HepG2 (cell line): Measurements from ENCODE around the gene PDIA2. TPM values are rescaled to one million over a fixed set of nuclear protein-coding genes. Genes with fewer than 3 reads are reported as not detected.

Experiments
- ATAC-seq: fragments of 200-7000 bp; cut with Tn5 transposase; 3 replicates; pipeline ENCODE4 v1.9.1; 2020; ENCODE audit warnings: mild to moderate bottlenecking, moderate library complexity
- BruUV-seq: library from RNA; stranded (reverse); fragments of 400-500 nt; replicated peaks from 2 replicates; lab custom pipeline; 2021; lab: Mats Ljungman, UMichigan
- CTCF ChIA-PET: fragments of 300-600 bp; formaldehyde crosslinking; extraction: SDS; loops from one replicate; lab custom pipeline; 2021; ENCODE audit warnings: low total read pairs, inconsistent platforms, low intra/inter-chr PET ratio; lab: Yijun Ruan, JAX
- POLR2A ChIA-PET: fragments of 350-600 bp; sonication (Branson Sonifier 250); formaldehyde crosslinking; loops from one replicate; lab custom pipeline; 2020; ENCODE audit warnings: antibody characterized with exemption, inconsistent platforms; lab: Yijun Ruan, JAX
- DNase-seq: peaks from one replicate; pipeline ENCODE4 v3.0.0-alpha.2; 2015; ENCODE audit warnings: low spot score
- FAIRE-seq: peaks from 3 replicates; lab custom pipeline; 2011; peaks lifted over from hg19 to GRCh38; lab: Jason Lieb, UNC
- H2AFZ ChIP-seq: one replicate; pipeline ENCODE4 v1.6.1; 2011; ENCODE audit warnings: low read length, inconsistent platforms
- H3K27ac ChIP-seq: fragments of 300-600 bp; 3 replicates; pipeline ENCODE4 v1.8.0; 2011; ENCODE audit warnings: mixed run types, mild to moderate bottlenecking, mixed read lengths, low read length, inconsistent platforms; ENCODE audit not compliant: insufficient read depth; ENCODE audit errors: extremely low read length
- H3K27me3 ChIP-seq, 2 experiments: fragments of 200-600 bp in 1 of 2; 2 replicates in 1 of 2; 3 replicates in 1 of 2; pipeline versions ENCODE4 v1.6.0 to v1.8.0; 2011; ENCODE audit warnings: low read length in 2 of 2, mild to moderate bottlenecking in 2 of 2, moderate library complexity in 2 of 2, inconsistent platforms in 1 of 2; ENCODE audit not compliant: insufficient read depth in 2 of 2, control insufficient read depth in 1 of 2
- H3K36me3 ChIP-seq, 2 experiments: fragments of 200-600 bp in 1 of 2; replicated peaks in 1 of 2; 2 replicates in 1 of 2; 3 replicates in 1 of 2; pipeline versions ENCODE4 v1.5.1 to v1.8.0; 2011; ENCODE audit warnings: low read length in 2 of 2, inconsistent platforms in 1 of 2; ENCODE audit not compliant: insufficient read depth in 2 of 2, control insufficient read depth in 1 of 2
- H3K4me1 ChIP-seq: 2 replicates; pipeline ENCODE4 v1.5.1; 2012; ENCODE audit warnings: low read length, inconsistent platforms; ENCODE audit not compliant: insufficient read depth
- H3K4me2 ChIP-seq: 2 replicates; pipeline ENCODE4 v1.6.0; 2011; ENCODE audit warnings: low read depth, low read length, inconsistent platforms
- H3K4me3 ChIP-seq, 3 experiments: fragments of 200-600 bp in 1 of 3; sonication (generic), shearing (Covaris generic) in 1 of 3; replicated peaks in 1 of 3; 2 replicates each; pipeline ENCODE4 v1.5.1; 2011 to 2016; ENCODE audit warnings: low read length in 3 of 3, inconsistent platforms in 2 of 3, low read depth in 2 of 3, mild to moderate bottlenecking in 2 of 3, control low read depth in 1 of 3, mixed read lengths in 1 of 3; ENCODE audit not compliant: insufficient read depth in 1 of 3
- H3K79me2 ChIP-seq: one replicate; pipeline ENCODE4 v1.6.1; 2011; ENCODE audit warnings: low read length, inconsistent platforms; ENCODE audit not compliant: insufficient read depth
- H3K9ac ChIP-seq: 2 replicates; pipeline ENCODE4 v1.6.0; 2011; ENCODE audit warnings: mild to moderate bottlenecking, low read depth, low read length, inconsistent platforms; ENCODE audit not compliant: insufficient read depth
- H3K9me3 ChIP-seq: 2 replicates; pipeline ENCODE4 v1.5.1; 2012; ENCODE audit warnings: mild to moderate bottlenecking, low read length
- H4K20me1 ChIP-seq: 2 replicates; pipeline ENCODE4 v1.6.0; 2011; ENCODE audit warnings: inconsistent platforms, mild to moderate bottlenecking, low read length, moderate library complexity; ENCODE audit not compliant: insufficient read depth
- CHD2 ChIP-seq: IDR thresholded peaks from 2 replicates; pipeline ENCODE4 v1.6.1; 2011; ENCODE audit warnings: low read depth, low read length, improper control_type of control experiment
- HIC2 ChIP-seq: sonication (generic); formaldehyde crosslinking; IDR thresholded peaks from 2 replicates; pipeline ENCODE4 v1.9.0; 2022; ENCODE audit warnings: low read depth, missing genetic modification reagents
- HMGXB3 ChIP-seq: sonication (generic); formaldehyde crosslinking; IDR thresholded peaks from 2 replicates; pipeline ENCODE4 v1.4.0; 2020; ENCODE audit warnings: missing genetic modification reagents, borderline replicate concordance
- HNRNPK ChIP-seq: fragments of 200-400 bp; formaldehyde crosslinking; IDR thresholded peaks from 2 replicates; pipeline ENCODE4 v1.6.1; 2018; ENCODE audit warnings: low read length, low read depth, moderate library complexity, mild to moderate bottlenecking; ENCODE audit not compliant: poor library complexity, severe bottlenecking
- KLF12 ChIP-seq: sonication (generic); formaldehyde crosslinking; IDR thresholded peaks from 2 replicates; pipeline ENCODE4 v1.4.0; 2020; ENCODE audit warnings: missing genetic modification reagents, borderline replicate concordance
- NCOR1 ChIP-seq: fragments of 200-600 bp; sonication (generic); IDR thresholded peaks from 2 replicates; pipeline ENCODE4 v1.7.0; 2017; ENCODE audit warnings: antibody characterized with exemption, low read length, borderline replicate concordance
- NFATC3 ChIP-seq: sonication (generic); formaldehyde crosslinking; IDR thresholded peaks from 2 replicates; pipeline ENCODE4 v1.5.1; 2020; ENCODE audit warnings: mild to moderate bottlenecking, missing genetic modification reagents
- PHB2 ChIP-seq: fragments of 450-650 bp; IDR thresholded peaks from 2 replicates; pipeline ENCODE4 v1.6.1; 2018; ENCODE audit not compliant: partially characterized antibody
- PPARG ChIP-seq: conservative IDR thresholded peaks from 2 replicates; pipeline ENCODE4 v1.6.1; 2016; ENCODE audit warnings: missing biosample characterization, missing genetic modification reagents
- TERF1 ChIP-seq: sonication (generic); formaldehyde crosslinking; IDR thresholded peaks from 2 replicates; pipeline ENCODE4 v1.8.0; 2022; ENCODE audit warnings: mild to moderate bottlenecking, missing genetic modification reagents, moderate library complexity
- TP53 ChIP-seq: sonication (generic); formaldehyde crosslinking; conservative IDR thresholded peaks from 2 replicates; pipeline ENCODE4 v1.4.0; 2020; ENCODE audit warnings: missing genetic modification reagents
- ZBTB26 ChIP-seq: IDR thresholded peaks from 2 replicates; pipeline ENCODE4 v1.6.1; 2016; ENCODE audit warnings: missing compliant biosample characterization, missing genetic modification reagents, borderline replicate concordance
- ZNF580 ChIP-seq: IDR thresholded peaks from 2 replicates; pipeline ENCODE4 v1.6.1; 2016; ENCODE audit warnings: low read depth, borderline replicate concordance
- ZNF598 ChIP-seq: sonication (generic); formaldehyde crosslinking; IDR thresholded peaks from 2 replicates; pipeline ENCODE4 v1.5.1; 2020; ENCODE audit warnings: mild to moderate bottlenecking, missing genetic modification reagents, borderline replicate concordance
- ZNF660 ChIP-seq: sonication (generic); formaldehyde crosslinking; IDR thresholded peaks from 2 replicates; pipeline ENCODE4 v1.5.1; 2020; ENCODE audit warnings: mild to moderate bottlenecking, low read depth, missing genetic modification reagents, borderline replicate concordance
- ZSCAN20 ChIP-seq: sonication (generic); formaldehyde crosslinking; IDR thresholded peaks from 2 replicates; pipeline ENCODE4 v1.4.0; 2020; ENCODE audit warnings: missing genetic modification reagents, mild to moderate bottlenecking, borderline replicate concordance
- WGBS: methylation state at CpG from one replicate; pipeline ENCODE4 v1.1.6; 2017; ENCODE audit warnings: low lambda C conversion rate; 5-methylcytosine and 5-hydroxymethylcytosine counted together
- in situ Hi-C: cut with HindIII; loops from 2 replicates; pipeline ENCODE4 v1.10.0; 2017; ENCODE audit warnings: low pct_unique_long_range_greater_than_20kb; ENCODE audit not compliant: extremely low pct_ligation_motif_present
- intact Hi-C: fragments of 100-400 bp; cut with micrococcal nuclease; formaldehyde crosslinking; loops from one replicate; pipeline ENCODE4 v1.10.0; 2022; ENCODE audit not compliant: unreplicated experiment
- polyA plus RNA-seq, 8 experiments: library from polyadenylated mRNA; depleted of rRNA in 3 of 8; stranded (reverse) in 7 of 8; unstranded in 1 of 8; fragments of >200 nt; fragmentation: Illumina TruSeq in 4 of 8; extraction: Trizol in 4 of 8; gene quantifications; 2 replicates each; pipeline versions ENCODE4 v1.2.1 to v1.2.3, GENCODE V29; 2011 to 2016; ENCODE audit warnings: low read depth in 4 of 8, missing spikeins in 1 of 8, mixed read lengths in 1 of 8; ENCODE audit not compliant: insufficient read depth in 1 of 8
- total RNA-seq, 5 experiments: library from RNA; depleted of rRNA; stranded (reverse); fragments of >200 nt; fragmentation: Illumina TruSeq; extraction: Trizol; gene quantifications; 2 replicates each; pipeline ENCODE4 v1.2.3, GENCODE V29; 2016; ENCODE audit warnings: low read depth in 1 of 5

Gene PDIA2
- total and polyA plus RNA-seq, 2 of the 13 experiments (the other 11 are each of a cell fraction or from before 2014, with no cell fraction given) = 0.35 to 1.9 TPM

- 31% methylated on average over 10 of the region's 22 CpGs for WGBS
- TF ChIP-seq TERF1 (CRISPR knock-in tag) (no peak), CHD2 (no peak), NCOR1 (no peak), PHB2 (no peak), NFATC3 (CRISPR knock-in tag) (no peak), HIC2 (no peak), HMGXB3 (CRISPR knock-in tag) (no peak), PPARG (CRISPR knock-in tag) (no peak), TP53 (CRISPR knock-in tag) (no peak), KLF12 (CRISPR knock-in tag) (no peak), ZNF580 (CRISPR knock-in tag) (no peak), HNRNPK (no peak), ZNF598 (CRISPR knock-in tag) (no peak), ZBTB26 (CRISPR knock-in tag) (no peak), ZNF660 (no peak), ZSCAN20 (CRISPR knock-in tag) (no peak)
Measured at GRCh38 chr16:282491-282890, 473 bp upstream of the PDIA2 start.

More at GRCh38 chr16:282491-282890, 473 bp upstream of the PDIA2 start:
- Histone ChIP-seq H3K27me3 (peaks cover 7 to 41% of the 10 kb centered on the region in 2 experiments; a peak in 4 of 5 replicates), H3K79me2 (no peaks in the 10 kb centered on the region), H3K4me3 (no peak overlapping the region), H3K4me1 (peaks cover 6% of the 10 kb centered on the region; the same call in 1 of the 2 replicates), H3K9me3 (no peaks in the 10 kb centered on the region), H4K20me1 (no peaks in the 10 kb centered on the region), H3K9ac (no peak overlapping the region), H3K4me2 (no peak overlapping the region), H3K27ac (no peak overlapping the region), H2AFZ (no peak overlapping the region), H3K36me3 (peaks cover 2 to 13% of the 10 kb centered on the region in 2 experiments; a peak in 2 of 5 replicates)
- DNase-seq (no peak), ATAC-seq (peak; percentile 2; the same call in 1 of the 3 replicates), FAIRE-seq (no peak)
- in situ Hi-C loops (no loop called here), intact Hi-C loops (no loop called here)
- ChIA-PET POLR2A (no interaction called here), CTCF (no interaction called here)
- BruUV-seq = no TSS peak
